Activated CD4-positive, alpha-beta memory T cell treated with anti-CD3 and anti-CD28 coated beads for 36 hours (primary cell): Measurements from ENCODE around the gene CPM. TPM values are rescaled to one million over a fixed set of nuclear protein-coding genes. Genes with fewer than 3 reads are reported as not detected.

Experiments
- CTCF ChIA-PET: fragments of 350-600 bp; sonication (Branson Sonifier 250); formaldehyde crosslinking; loops from one replicate; lab custom pipeline; 2021; ENCODE audit warnings: antibody characterized with exemption, inconsistent platforms; lab: Charles Lee
- POLR2A ChIA-PET: fragments of 350-600 bp; sonication (Branson Sonifier 250); formaldehyde crosslinking; loops from one replicate; lab custom pipeline; 2021; ENCODE audit warnings: antibody characterized with exemption; lab: Charles Lee
- DNase-seq: peaks from one replicate; pipeline ENCODE4 v3.0.0-alpha.2; 2020
- H3K27ac Mint-ChIP-seq: one replicate; pipeline ENCODE4 v1.8.0; 2021; ENCODE audit warnings: mixed read lengths
- H3K27me3 Mint-ChIP-seq: one replicate; pipeline ENCODE4 v1.8.0; 2021; ENCODE audit warnings: mixed read lengths
- H3K36me3 Mint-ChIP-seq: one replicate; pipeline ENCODE4 v1.8.0; 2021; ENCODE audit warnings: mixed read lengths
- H3K4me1 Mint-ChIP-seq: one replicate; pipeline ENCODE4 v1.8.0; 2021; ENCODE audit warnings: low read depth, mixed read lengths
- H3K4me3 Mint-ChIP-seq: one replicate; pipeline ENCODE4 v1.8.0; 2021; ENCODE audit warnings: mild to moderate bottlenecking, mixed read lengths
- H3K9me3 Mint-ChIP-seq: one replicate; pipeline ENCODE4 v1.8.0; 2021; ENCODE audit warnings: mixed read lengths
- intact Hi-C: fragments of 100-400 bp; cut with micrococcal nuclease; formaldehyde crosslinking; loops from one replicate; pipeline ENCODE4 v1.15.1; 2023
- total RNA-seq, 2 experiments: library from RNA; stranded (reverse); gene quantifications; one replicate each; pipeline ENCODE4 v1.2.3, GENCODE V29; 2021

Gene CPM
- total RNA-seq, 2 experiments from 2014 or later, result 14.7 to 19.8 TPM

DNA sequence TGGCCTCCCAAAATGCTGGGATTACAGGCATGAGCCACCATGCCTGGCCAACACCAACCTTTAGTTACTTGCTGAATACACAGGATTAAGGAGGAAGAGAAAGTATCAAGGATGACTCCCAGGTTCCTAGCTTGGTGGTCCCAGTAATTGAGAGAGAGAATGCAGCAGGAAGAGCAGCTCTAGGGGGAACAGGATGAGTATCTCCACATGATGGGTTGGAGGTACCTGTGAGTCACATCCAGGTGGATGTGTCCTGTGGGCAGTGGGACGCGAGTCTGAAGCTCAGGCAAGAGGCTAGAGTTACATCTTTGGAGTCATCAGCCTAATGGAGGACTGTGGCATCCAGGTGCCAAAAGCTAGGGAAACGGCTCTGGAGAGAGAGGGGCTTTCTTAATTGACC, 77.9 kb downstream of the CPM start:
- H3K4me3 Mint-ChIP-seq, result no peak overlapping the region
- peaks cover 20% of the 10 kb centered on the region for H3K36me3 Mint-ChIP-seq
- intact Hi-C loops, result no loop called here
- H3K9me3 Mint-ChIP-seq, result no peaks in the 10 kb centered on the region
- POLR2A ChIA-PET, result no interaction called here
- CTCF ChIA-PET, result interaction anchor here (1.3 to 1.4 kb wide), 2 partner anchors 25 to 215 kb away, joined by 4 to 9 read pairs; no protein-coding TSS in a partner anchor
- H3K27ac Mint-ChIP-seq, result no peak overlapping the region
- peaks cover 4% of the 10 kb centered on the region for H3K27me3 Mint-ChIP-seq
- peaks cover 10% of the 10 kb centered on the region for H3K4me1 Mint-ChIP-seq
- no peak for DNase-seq

DNA sequence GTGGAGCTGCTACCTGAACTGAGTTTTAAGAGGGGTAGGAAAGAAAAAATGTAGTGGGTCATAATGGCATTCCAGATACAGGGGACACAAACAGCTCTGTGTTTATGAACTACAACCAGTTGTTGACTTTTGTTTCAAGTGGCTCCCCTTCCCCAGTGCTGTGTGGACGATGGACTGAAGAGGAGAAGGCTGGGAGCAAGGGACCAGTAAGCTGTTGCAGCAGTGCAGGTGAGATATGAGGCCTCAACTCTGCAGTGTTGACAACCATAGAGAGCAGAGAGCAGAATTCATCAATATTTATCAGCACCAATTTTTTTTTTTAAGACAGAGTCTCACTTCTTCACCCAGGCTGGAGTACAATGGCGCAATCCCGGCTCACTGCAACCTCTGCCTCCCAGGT, 78.4 kb downstream of the CPM start:
- no peak for DNase-seq
- Mint-ChIP-seq H3K27ac (no peak overlapping the region), H3K4me3 (no peak overlapping the region), H3K9me3 (no peaks in the 10 kb centered on the region), H3K27me3 (peaks cover 4% of the 10 kb centered on the region), H3K36me3 (peaks cover 20% of the 10 kb centered on the region), H3K4me1 (peaks cover 10% of the 10 kb centered on the region)
- ChIA-PET CTCF (interaction anchor here (0.6 to 1.4 kb wide), 3 partner anchors 25 to 298 kb away, joined by 3 to 9 read pairs (median 4); no protein-coding TSS in a partner anchor), POLR2A (no interaction called here)
- intact Hi-C loops, result no loop called here

- H3K4me1 Mint-ChIP-seq, result peaks cover 10% of the 10 kb centered on the region
- no peaks in the 10 kb centered on the region for H3K9me3 Mint-ChIP-seq
- POLR2A ChIA-PET, result no interaction called here
- peaks cover 20% of the 10 kb centered on the region for H3K36me3 Mint-ChIP-seq
- H3K27me3 Mint-ChIP-seq, result peaks cover 4% of the 10 kb centered on the region
- CTCF ChIA-PET, result interaction anchor here (0.6 to 1.4 kb wide), 3 partner anchors 24 to 299 kb away, joined by 3 to 9 read pairs (median 4); no protein-coding TSS in a partner anchor
- no peak for DNase-seq
- intact Hi-C loops, result no loop called here
- H3K4me3 Mint-ChIP-seq, result no peak overlapping the region
- no peak overlapping the region for H3K27ac Mint-ChIP-seq
Measured at GRCh38 chr12:68854078-68854468, 78.9 kb downstream of the CPM start.

DNA sequence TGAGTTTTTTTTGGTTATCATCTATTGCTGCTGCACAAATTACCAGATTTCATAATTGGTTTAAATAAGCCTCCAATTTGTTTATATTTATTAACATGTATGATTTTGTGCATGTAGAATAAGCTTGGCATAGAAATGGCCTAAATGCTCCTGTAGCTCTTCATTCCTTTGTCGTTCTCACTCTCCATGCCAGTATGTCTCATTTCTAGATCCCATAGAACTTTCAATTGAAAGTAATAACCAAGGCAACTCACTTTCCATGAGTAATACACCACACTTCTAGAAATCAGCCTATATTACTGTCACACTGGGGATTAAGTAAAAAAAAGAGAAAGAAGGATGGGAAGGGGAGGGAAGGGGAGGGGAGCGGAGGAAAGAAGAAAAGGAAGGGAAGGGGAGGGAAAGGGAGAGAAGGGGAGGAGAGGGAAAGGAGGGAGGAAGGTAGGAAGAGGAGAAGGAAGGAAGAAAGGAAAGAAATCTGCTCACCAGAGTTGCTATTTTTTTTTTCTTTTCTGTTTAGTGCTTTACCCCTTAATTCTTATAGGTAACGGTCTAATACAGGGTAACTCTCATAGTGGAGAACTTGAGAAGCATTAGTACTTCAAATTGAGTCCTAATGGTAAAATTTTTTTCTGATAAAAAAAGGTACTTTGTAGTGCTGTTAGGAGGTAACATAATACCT, 79.4 kb downstream of the CPM start:
- CTCF ChIA-PET, result interaction anchor here (0.6 to 1.1 kb wide), 4 partner anchors 24 to 222 kb away, joined by 3 read pairs; no protein-coding TSS in a partner anchor
- Mint-ChIP-seq H3K36me3 (peaks cover 20% of the 10 kb centered on the region), H3K27ac (no peak overlapping the region), H3K4me1 (peaks cover 10% of the 10 kb centered on the region), H3K9me3 (no peaks in the 10 kb centered on the region), H3K4me3 (no peak overlapping the region), H3K27me3 (peaks cover 4% of the 10 kb centered on the region)
- no peak for DNase-seq
- intact Hi-C loops, result no loop called here
- POLR2A ChIA-PET, result no interaction called here

DNA sequence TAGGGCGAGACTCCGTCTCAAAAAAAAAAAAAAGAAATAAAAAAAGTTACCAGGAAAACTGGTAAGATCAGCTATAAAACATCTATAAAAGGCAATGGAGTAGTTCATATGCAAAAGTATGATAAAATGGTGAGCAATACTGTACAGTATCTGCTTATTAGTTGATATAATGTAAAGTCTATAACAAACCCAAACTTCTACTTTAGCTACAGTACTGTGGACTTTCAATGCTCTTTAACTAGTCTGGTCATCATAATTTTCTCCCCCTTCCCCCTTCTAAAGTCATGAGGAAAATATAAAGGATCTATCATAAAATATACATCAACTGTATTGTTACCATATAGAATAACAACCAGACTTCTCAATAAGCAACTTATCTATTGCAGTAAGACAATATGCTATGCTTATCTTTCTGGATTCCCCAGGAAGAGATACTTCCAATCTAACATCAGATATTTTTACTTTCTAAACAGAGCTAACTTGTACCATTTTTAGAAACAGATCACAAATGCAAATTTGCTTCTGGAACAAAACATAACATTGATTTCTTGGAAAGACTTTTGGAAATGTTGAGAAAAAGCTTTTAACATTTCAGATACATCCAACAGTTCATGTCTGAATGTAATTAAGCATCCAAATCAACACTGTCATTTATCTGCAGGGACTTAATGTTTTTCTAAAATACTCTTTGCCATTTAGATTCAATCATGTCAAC, 81.2 kb downstream of the CPM start:
- ChIA-PET POLR2A (no interaction called here), CTCF (no interaction called here)
- Mint-ChIP-seq H3K27me3 (peaks cover 4% of the 10 kb centered on the region), H3K36me3 (peaks cover 16% of the 10 kb centered on the region), H3K9me3 (no peaks in the 10 kb centered on the region), H3K4me1 (peaks cover 10% of the 10 kb centered on the region), H3K4me3 (no peak overlapping the region), H3K27ac (no peak overlapping the region)
- intact Hi-C loops, result no loop called here
- DNase-seq, result no peak

- Mint-ChIP-seq H3K4me3 (no peak overlapping the region), H3K4me1 (peaks cover 10% of the 10 kb centered on the region), H3K9me3 (no peaks in the 10 kb centered on the region), H3K27me3 (peaks cover 4% of the 10 kb centered on the region), H3K27ac (no peak overlapping the region), H3K36me3 (peaks cover 8% of the 10 kb centered on the region)
- ChIA-PET POLR2A (no interaction called here), CTCF (no interaction called here)
- intact Hi-C loops, result no loop called here
- DNase-seq, result no peak
Measured at GRCh38 chr12:68850390-68850789, 82.6 kb downstream of the CPM start.

GRCh38 chr12:68846811-68847210, 86.2 kb downstream of the CPM start:
- Mint-ChIP-seq H3K27me3 (no peaks in the 10 kb centered on the region), H3K36me3 (peaks cover 15% of the 10 kb centered on the region), H3K9me3 (no peaks in the 10 kb centered on the region), H3K27ac (no peak overlapping the region), H3K4me1 (peaks cover 4% of the 10 kb centered on the region), H3K4me3 (no peak overlapping the region)
- intact Hi-C loops, result no loop called here
- CTCF ChIA-PET, result interaction anchor here (0.9 kb wide), 1 partner anchor 16 kb away, joined by 3 read pairs; no protein-coding TSS in a partner anchor
- DNase-seq, result no peak
- POLR2A ChIA-PET, result no interaction called here

- H3K9me3 Mint-ChIP-seq, result no peaks in the 10 kb centered on the region
- H3K4me1 Mint-ChIP-seq, result peaks cover 5% of the 10 kb centered on the region
- intact Hi-C loops, result no loop called here
- H3K27me3 Mint-ChIP-seq, result no peaks in the 10 kb centered on the region
- DNase-seq, result no peak
- H3K4me3 Mint-ChIP-seq, result no peak overlapping the region
- POLR2A ChIA-PET, result interaction anchor here (1.6 kb wide), 1 partner anchor 15 kb away, joined by 4 read pairs; no protein-coding TSS in a partner anchor
- H3K27ac Mint-ChIP-seq, result no peak overlapping the region
- peaks cover 27% of the 10 kb centered on the region for H3K36me3 Mint-ChIP-seq
- CTCF ChIA-PET, result interaction anchor here (1.4 to 1.7 kb wide), 2 partner anchors 15 to 225 kb away, joined by 4 to 6 read pairs; no protein-coding TSS in a partner anchor
Measured at GRCh38 chr12:68844788-68845695, 87.9 kb downstream of the CPM start.

GRCh38 chr12:68844318-68844745, 88.6 kb downstream of the CPM start:
- Mint-ChIP-seq H3K27me3 (no peaks in the 10 kb centered on the region), H3K27ac (no peak overlapping the region), H3K36me3 (peaks cover 30% of the 10 kb centered on the region), H3K4me3 (no peak overlapping the region), H3K9me3 (no peaks in the 10 kb centered on the region), H3K4me1 (peaks cover 5% of the 10 kb centered on the region)
- intact Hi-C loops, result no loop called here
- CTCF ChIA-PET, result interaction anchor here (1.7 kb wide), 1 partner anchor 226 kb away, joined by 6 read pairs; no protein-coding TSS in a partner anchor
- POLR2A ChIA-PET, result interaction anchor here (0.7 to 1.6 kb wide), 2 partner anchors 14 to 725 kb away, joined by 3 to 4 read pairs; no protein-coding TSS in a partner anchor
- DNase-seq, result no peak

DNA sequence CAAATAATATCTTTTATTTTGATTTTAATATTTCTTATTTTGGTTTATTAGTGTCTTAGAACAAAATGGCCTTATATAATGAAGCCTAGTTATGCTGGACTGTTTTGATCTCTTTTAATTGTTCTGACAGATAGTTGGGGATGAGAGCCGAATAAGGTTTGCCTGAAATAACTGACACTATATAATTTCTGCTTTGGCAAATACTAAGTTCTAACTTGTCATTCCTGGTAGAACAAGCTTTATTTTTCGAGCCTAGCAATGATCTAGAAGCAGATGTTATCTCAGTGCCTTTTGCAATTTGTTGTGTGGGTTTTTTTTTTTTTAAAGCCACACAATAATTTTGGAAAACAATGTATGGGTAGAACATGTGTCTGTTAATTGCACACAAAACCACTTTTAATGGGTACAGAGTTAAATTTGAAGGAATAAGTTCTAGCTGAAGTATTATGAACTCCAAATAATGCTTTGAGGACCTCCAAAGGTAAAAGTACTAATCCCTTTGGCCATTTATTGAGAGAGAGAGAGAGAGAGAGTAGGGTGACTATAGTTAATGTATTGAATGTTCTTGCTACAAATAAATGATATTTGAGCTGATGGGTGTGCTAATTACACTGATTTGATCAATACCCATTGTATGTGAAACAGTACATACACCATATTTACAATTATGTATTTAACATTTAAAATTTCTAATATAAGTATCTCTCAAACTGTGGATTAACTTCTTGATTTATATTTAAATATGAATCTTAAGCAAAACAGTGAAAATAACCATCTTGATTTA, 90.0 kb downstream of the CPM start:
- intact Hi-C loops, result no loop called here
- CTCF ChIA-PET, result interaction anchor here (0.8 to 2.9 kb wide), 4 partner anchors 9 to 227 kb away, joined by 3 to 17 read pairs (median 5); no protein-coding TSS in a partner anchor
- H3K27me3 Mint-ChIP-seq, result no peaks in the 10 kb centered on the region
- H3K27ac Mint-ChIP-seq, result no peak overlapping the region
- H3K36me3 Mint-ChIP-seq, result peaks cover 40% of the 10 kb centered on the region
- peaks cover 7% of the 10 kb centered on the region for H3K4me1 Mint-ChIP-seq
- POLR2A ChIA-PET, result no interaction called here
- no peak for DNase-seq
- H3K9me3 Mint-ChIP-seq, result no peaks in the 10 kb centered on the region
- H3K4me3 Mint-ChIP-seq, result no peak overlapping the region

GRCh38 chr12:68842123-68842522, 90.8 kb downstream of the CPM start:
- ChIA-PET CTCF (interaction anchor here (0.8 to 2.9 kb wide), 2 partner anchors 8 to 12 kb away, joined by 4 to 17 read pairs; no protein-coding TSS in a partner anchor), POLR2A (no interaction called here)
- H3K4me1 Mint-ChIP-seq, result peaks cover 7% of the 10 kb centered on the region
- H3K9me3 Mint-ChIP-seq, result no peaks in the 10 kb centered on the region
- H3K4me3 Mint-ChIP-seq, result no peak overlapping the region
- no peak for DNase-seq
- no peaks in the 10 kb centered on the region for H3K27me3 Mint-ChIP-seq
- no peak overlapping the region for H3K27ac Mint-ChIP-seq
- intact Hi-C loops, result no loop called here
- peaks cover 44% of the 10 kb centered on the region for H3K36me3 Mint-ChIP-seq
